ENCODE results near the gene SEMA4C.

SEMA4C gene

GRCh38 chr2:96810783-96811192, 59.1 kb downstream of the SEMA4C start:
- no peak for TF ChIP-seq CTCF (conservative IDR thresholded peaks at IDR 0.05; ENCODE audit: low read depth, low read length)
- H3K4me3 ChIP-seq (ENCODE audit: low read length) = no peak overlapping the region
- no peak for DNase-seq (ENCODE audit: low read depth)

GRCh38 chr2:96809951-96810782, 59.7 kb downstream of the SEMA4C start:
- DNase-seq (ENCODE audit: low read depth) = no peak
- H3K4me3 ChIP-seq (ENCODE audit: low read length) = no peak overlapping the region
- TF ChIP-seq CTCF (conservative IDR thresholded peaks at IDR 0.05; ENCODE audit: low read depth, low read length) = no peak

Data from retinal pigment epithelial cell (primary cell).